T-helper 1 cell (primary cell): ENCODE data around the gene PYGO2.
"Not testable (repeated sequence)": the region's sequence is repeated elsewhere in the genome, so short reads cannot be mapped to it uniquely, and the experiment has no call there.

Experiments
- DNase-seq, 5 donors: peaks; one replicate each; pipeline ENCODE4 v3.0.0-alpha.2; 2012 to 2020

The PYGO2 gene

DNA sequence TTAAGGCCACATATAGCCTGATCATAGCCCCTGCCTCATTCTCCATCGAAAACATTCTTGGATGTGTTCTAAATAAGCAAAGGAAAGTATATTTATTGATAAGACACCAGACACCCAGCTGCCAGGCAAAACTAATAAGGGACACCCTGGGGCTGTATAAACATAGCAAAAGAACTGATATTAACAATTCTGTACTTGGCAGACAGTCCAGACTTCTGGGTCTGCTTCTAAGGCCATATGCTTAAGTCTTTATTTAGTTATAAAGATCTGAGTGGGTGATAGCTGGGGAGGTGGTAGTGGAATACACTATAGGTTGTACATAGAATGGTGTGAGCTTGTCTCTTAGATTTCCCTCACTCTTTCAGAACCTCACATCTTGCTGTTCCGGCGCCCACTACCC is 16.8 kb upstream of the PYGO2 start:
- no peak for DNase-seq

DNA sequence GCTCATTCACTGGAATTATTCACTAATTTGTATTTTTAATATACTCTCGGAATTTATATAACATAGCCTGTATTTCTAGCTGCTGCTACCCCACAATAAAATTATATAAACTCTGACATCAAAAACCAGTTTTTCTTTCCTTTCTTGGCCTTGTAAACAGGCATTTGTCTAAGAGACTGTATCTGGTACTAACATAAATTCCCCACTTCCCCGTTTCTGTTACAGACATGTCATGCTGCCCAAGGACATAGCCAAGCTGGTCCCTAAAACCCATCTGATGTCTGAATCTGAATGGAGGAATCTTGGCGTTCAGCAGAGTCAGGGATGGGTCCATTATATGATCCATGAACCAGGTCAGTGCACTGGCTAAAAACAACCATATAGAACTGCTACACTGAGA is 16.2 kb upstream of the PYGO2 start:
- DNase-seq = not testable (repeated sequence)

DNA sequence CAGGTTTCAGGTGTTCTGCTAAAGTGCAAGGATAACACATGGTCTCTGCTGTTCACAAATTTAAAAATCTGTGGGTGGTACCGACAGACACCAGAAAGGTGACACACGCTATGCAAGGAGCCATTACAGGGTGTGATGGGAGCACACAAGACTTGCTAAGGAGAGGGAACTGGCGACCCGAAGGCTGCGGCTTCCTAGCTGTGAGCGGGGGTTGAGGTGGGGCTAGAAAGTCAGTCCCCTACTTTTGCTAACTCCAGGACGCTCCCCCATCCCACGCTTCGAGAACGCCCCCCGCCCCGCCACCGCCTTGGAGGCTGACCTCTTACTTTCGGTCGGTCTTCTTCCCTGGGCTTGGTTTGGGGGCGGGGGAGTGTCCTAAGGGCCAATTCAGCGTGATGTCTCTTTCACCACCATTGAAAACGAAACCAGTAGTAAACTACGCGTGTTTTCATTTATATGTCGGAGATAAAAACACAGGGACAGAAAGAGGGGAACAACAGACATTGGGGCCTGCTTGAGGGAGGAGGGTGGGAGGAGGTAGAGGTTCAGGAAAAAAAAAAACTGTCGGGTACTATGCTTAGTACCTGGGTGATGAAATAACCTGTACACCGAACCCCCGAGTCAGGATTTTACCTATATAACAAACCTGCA is 14.0 kb upstream of the PYGO2 start:
- peak in 4 of 5 donors; percentile 27 to 58 (median 34) for DNase-seq

DNA sequence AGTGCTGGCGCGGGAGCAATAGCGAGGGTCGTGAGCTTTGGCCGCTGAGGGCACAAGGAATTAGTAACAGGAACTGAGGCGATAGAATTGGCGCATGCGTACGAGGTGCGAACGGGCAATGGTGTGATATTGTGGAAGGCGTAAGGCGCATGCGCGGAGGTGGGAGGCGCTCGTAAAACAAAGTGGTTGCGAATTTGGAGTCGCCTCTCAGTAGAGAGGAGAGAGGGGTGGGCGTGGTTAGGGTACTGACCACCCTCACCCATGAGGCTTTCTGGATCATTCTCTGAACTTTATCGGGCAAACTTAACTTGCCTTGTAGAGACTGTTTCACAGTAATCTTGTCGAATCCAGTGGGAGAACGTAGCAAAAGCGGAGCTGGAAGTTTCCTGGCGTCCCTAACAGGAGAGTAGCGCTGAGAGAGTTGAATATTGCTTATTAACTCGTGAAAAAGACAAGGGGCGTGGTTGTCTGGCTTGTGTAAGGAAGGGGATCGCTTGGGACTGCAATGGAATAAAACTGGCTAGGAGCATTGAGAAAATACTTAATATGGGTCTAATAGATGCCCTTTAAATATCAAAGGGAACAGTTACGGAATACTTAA is 13.3 kb upstream of the PYGO2 start:
- DNase-seq = peak; percentile 89 to 96 (median 91)

DNA sequence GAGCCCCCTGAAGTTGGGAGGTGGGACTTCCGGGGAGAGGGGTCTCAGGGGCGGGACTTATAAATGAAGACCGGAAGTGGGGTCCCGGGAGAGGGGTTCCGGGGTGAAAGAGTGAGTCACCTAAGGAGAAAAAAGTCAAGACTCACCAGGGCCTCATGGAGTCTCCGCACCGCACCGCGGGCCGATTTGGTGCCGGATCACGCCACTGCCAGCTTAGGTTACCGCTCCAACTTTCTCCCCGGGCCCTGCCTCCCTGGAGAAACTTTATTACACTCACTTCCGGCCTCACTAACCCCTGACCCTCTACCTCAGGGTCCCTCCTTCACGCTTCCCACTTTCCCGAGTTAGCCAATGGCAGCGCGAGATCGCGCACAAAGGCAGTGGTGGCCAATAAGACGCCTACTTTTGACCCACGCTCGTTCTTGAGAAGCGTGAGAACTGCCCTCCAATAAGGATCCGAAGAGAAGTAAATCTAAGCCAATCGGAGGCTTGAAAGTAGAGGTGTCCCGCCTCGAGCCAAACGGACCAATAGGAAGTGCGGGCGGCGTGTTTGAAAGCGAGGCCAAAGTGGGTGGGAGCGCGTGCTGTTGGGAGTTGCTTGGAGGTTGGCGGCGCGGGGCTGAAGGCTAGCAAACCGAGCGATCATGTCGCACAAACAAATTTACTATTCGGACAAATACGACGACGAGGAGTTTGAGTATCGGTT is 12.7 kb upstream of the PYGO2 start, which contains the start of gene CKS1B:
CKS1B (plus strand) TSS at position 580 of the 706 bp plus-strand sequence; CDS start at position 645, 65 bp downstream.
- peak; percentile 91 to 100 (median 95) for DNase-seq

DNA sequence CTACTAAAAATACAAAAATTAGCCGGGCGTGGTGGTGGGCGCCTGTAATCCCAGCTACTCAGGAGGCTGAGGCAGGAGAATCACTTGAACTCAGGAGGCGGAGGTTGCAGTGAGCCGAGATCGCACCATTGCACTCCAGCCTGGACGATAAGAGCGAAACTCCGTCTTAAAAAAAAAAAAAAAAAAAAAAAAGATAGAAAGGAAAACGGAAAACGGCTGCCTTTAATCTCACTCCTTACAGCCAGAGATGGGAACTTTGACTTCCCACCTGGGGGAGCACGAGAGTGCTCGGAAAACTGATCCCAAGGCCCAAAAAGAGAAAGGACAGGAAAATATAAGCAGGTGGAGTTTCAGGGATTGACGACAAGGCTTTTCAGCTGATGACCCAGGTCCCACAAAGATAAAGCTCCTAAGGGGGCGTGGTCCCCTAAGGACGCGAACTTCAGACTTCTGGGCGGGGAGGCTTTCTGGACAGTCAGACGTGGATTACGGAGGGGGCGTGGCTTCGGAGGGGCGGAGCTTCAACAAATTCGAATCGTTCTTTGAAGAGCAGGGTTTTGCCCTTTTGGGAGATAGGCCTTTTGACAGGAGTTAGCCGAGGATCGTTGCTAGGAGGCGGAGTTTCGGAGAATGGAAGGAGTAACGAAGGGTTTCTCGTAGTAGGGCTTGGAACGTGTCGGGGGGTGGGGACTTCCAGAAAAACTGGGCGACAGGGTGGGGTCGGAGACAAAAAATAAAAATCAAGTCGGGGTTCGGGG is 11.9 kb upstream of the PYGO2 start:
- peak; percentile 81 to 94 (median 91) for DNase-seq

DNA sequence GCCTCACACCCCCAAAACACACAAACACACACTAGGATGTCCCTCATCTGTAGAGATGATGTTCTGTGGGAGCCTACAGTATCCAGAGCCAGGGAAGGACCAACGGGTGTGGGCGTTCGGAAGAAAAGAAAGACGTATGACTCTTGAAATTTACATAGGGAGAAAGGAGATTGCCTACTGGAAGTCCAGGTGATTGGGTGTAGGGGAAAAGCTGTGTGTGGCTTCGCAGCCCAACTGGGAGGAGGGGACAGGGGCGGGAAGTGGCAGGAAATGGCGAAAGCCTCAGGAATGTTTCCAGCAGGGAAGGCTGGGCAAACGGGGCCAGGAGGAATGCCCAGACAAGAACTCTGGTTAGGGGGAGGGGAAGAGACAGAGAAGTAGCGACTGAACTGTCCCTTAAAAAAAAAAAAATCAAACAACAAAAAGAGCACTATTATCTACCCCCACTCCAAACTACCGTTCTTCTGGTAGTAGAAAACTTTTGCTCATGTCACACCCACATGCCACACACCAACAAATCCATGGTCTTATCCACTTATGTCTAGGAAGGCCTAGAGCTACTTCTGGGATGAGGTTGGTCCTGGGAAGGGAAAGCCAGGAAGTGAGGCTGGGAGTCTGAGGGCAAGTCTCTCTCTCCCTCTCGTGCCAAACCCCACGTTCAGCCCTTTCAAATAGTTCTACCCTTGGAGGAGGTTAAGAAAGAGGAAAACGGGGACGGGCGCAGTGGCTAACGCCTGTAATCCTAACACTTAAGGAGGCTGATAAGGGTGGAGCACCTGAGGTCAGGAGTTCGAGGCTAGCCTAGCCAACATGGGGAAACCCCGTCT is 11.1 kb upstream of the PYGO2 start:
- no peak for DNase-seq

DNA sequence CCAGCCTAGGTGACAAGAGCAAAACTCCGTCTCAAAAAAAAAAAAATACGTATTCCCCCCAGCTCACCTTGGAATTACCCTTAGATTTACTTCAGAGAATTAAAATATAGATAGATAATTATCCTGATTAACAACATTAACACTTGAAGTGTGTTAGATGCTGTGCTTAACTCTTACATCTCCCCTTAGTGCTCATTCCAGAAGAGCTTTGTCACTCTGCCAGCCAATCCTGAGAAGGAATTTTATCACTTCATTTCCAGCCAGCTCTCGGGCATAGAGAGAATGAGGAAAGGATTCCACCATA is 10.6 kb upstream of the PYGO2 start:
- no peak for DNase-seq

DNA sequence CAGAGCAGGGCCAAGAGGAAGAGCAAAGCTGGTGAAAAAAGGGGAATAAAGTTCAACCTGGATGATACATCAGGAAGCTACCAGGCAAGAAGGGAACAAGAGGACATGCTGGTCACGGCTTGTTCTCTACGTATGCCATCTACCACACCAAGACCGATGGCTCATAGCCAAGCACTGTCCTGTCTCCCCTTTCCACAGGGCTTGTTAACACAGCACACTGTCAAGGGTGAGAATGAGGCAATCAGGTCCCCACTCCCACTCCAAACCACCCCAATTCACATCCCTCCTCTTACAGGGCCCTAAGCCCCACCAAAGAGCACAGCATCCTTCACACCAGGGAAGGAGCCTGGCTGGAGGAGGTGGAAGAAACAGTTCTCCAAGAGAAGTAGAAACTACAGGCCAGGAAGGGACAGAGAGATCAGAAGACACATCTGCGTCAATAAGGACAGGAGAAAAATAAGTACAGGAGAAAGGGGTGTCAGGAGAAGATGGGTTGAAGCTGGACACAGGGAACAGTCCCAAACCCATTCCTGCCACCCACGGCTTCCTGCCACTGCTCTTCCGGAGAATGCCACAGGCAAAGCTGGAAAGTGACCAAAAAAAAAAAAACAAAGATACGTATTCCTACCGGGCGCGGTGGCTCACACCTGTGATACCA is 9.9 kb upstream of the PYGO2 start:
- DNase-seq = no peak

DNA sequence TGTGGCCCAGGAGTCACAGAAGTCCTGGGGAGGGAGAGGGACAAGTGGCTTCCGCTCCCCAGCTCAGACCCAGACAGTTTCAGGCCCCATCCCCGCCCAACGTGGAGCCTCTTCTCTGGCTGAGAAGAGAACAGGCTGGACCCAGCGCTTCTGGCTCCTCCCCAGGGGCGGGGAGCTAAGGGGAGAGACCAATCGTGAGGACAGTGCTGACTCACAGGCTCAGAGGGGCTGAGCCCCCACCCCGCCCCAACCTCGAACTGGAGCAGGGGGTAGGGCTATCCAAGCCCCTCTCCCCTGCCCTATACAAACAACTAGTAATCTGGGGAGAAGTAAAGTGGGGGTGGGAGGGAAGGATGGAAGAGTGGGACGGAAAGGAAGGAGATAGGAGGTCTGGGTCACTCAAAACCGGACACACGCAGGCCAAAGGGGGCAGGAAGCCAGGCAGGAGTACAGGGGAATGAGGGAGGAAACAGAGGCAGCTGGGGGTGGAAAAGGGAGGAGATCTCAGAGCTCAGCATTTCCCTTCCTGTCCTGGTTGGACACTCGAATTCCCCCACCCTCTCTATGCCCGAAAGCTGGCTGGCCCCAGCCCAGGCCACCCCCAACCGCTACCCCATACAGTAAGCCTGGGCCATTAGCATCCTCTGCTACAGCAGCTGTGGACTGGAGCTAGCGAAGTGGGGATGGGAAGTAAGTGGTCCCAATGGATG is 9.2 kb upstream of the PYGO2 start, which contains the start of gene SHC1:
SHC1 (minus strand) TSS at position 117 of the 710 bp plus-strand sequence. CDS start 221 bp downstream, outside the sequence.
- peak in 1 of 5 donors; percentile 39 for DNase-seq

DNA sequence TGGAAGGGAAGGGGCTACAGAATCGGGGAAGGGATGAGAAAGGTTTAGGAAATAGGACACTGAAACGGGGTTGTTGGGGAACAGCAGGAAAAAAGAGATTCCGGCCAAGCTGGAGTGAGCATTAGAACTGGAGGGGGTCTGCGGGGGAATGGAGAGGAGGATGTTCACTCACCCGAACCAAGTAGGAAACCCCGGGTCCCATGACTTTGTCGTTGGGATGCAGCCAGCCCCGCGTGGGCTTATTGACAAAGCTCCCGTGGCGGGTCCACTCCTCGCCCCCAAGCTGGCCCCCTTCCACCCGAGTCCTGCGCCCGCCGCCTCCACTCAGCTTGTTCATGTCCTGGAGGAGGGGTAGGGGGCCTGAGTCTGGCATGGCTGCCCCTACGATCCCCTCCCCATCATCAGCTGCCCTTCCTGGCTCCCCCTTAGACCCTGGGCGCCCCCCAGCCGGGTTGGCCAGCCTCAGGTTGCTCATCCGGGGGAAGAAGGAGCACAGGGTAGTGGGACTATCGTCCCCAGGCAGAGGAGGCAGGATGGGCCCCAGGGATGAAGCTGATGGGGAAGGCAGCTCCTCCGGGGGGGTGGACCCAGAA is 8.4 kb upstream of the PYGO2 start:
- DNase-seq = no peak

DNA sequence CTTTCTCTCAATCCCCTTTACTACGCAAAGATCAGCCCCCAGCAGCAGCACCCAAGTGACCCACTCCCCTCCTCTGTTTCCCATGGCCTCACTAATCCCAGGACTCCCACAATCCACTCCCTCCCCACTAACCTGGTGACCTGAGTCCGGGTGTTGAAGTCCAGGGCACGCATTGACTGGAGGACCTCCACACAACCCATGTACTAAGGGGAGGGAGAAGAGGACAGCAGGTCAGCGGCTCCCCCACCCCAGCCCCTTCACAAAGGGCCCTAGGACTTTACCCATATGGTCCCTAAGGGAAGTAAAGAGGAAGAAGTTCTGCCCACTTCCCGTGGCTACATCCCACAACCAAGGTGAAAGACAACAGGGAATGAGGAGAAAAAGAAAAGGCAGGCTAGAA is 7.7 kb upstream of the PYGO2 start:
- no peak for DNase-seq

DNA sequence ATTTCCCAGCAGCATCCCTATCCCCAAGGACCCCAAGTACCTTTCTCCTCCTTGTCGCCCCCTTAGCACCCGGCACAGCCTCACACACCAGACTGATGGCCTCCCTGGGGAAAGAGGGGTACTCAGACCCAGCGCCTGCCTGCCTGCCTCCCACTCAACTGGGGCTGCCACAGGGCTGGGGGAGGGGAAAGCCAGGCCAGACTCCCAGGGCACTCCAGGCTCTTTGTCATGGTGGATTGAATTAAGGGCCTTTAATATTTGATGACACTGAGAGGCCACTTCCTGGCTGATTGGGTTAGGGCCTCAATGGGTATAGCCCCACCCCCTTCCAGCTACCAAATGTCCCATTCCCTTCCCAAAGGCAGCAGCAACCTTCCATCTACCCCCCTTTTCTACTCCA is 7.1 kb upstream of the PYGO2 start:
- DNase-seq = no peak

DNA sequence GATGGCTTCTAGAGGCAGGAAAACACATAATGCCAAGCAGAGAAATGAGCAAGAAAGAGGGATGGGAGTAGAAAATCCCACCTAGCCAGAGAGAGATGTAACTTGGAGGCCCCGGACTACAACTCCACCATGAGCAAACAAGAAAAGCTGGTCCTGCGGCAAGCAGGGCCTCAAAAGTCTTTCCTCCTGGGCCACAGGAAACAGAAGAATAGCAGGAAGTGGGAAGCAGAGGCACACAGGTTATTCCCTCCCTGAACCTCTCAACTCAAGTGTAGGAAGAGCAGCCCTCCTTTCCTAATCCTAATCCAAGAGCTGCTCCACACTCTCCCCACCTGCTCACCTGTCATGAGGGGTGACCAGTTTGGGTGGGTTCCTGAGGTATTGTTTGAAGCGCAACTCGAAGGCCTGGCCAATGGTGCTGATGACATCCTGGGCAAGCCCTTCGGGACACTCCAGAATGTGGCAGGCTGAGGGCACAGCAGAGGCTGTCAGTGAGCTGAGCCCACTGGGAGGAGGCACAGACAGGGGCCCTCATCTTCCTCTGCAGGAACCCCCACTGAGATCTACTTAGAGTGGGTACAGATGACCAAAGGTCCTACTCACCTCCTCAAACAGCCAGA is 5.9 kb upstream of the PYGO2 start:
- no peak for DNase-seq

DNA sequence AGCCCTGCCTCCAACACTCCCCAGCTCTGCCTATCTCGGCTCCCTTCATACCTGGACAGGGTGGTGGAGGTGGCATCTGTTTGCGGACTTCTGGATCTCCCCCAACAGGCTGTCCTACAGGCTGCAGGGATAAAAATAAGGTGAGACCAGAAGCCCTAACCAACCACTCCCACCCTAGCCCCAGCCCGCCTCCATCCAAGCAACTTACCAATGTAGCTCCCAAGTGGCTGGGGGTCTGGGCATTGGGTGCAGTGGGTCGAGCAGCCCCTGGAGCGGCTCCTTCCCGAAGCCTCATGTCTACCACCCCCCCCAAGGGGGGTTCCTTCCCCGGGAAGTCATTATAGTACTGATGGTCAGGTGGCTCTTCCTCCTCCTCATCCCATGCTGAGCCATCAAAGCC is 4.5 kb upstream of the PYGO2 start:
- DNase-seq = no peak

DNA sequence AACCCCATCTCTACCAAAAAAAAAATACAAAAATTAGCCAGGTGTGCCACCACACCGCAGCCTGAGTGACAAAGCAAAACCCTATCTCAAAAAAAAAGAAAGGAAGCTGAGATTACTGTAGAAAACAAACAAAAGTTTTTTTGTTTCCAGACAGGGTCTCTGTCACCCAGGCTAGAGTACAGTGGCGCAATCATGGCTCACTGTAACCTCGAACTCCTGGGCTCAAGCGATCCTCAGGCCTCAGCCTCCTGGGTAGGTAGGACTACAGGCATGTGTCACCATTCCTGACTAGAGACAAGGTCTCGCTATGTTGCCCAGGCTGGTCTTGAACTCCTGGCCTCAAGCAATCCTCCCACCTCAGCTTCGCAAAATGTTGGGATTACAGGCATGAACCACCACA is 2.8 kb upstream of the PYGO2 start:
- DNase-seq = no peak

DNA sequence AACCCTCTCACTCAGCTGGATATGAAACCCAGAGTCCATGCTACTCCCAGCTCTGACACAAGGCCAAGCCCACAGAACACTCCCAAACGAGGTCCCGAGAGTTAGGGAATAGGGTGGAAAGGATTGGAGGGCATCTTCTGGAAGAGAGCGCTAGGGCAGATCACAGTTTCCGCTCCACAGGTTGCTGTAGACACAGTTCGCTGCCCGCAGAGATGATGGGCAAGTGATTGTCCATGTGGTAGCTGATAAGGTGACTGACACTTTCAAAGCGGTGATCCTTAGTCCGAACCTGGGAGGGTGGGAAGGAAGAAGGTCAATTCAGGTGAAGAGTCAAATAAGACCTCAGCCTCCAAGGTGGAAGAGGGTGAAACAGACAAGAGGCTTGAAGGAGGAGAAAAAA is 2.1 kb upstream of the PYGO2 start:
- no peak for DNase-seq

DNA sequence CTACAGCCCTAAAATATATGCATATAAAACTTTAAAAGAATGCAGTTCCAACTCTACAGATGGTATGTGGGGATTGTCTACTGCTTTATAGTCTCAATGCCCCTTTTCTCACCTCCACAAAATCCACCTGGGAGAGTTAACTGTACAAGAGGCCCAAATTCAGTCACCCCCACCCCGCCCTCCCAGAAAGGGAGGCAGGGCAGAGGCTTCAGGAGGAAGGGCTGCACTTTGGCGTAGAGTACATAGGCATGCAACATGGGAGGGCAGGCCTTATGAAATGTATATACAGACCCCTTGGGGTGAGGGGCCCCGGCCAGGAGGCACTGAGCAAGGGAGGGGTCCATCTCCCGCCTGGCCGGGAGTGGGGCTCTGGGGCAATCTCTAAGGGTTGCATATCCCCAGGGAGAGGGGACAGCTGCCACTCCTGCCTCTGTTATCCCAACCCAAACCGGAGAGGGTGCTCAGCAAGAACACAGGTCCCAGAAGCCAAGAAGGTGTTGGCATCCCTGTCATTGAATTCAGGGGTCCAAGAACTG is 1.3 kb upstream of the PYGO2 start:
- DNase-seq = no peak

DNA sequence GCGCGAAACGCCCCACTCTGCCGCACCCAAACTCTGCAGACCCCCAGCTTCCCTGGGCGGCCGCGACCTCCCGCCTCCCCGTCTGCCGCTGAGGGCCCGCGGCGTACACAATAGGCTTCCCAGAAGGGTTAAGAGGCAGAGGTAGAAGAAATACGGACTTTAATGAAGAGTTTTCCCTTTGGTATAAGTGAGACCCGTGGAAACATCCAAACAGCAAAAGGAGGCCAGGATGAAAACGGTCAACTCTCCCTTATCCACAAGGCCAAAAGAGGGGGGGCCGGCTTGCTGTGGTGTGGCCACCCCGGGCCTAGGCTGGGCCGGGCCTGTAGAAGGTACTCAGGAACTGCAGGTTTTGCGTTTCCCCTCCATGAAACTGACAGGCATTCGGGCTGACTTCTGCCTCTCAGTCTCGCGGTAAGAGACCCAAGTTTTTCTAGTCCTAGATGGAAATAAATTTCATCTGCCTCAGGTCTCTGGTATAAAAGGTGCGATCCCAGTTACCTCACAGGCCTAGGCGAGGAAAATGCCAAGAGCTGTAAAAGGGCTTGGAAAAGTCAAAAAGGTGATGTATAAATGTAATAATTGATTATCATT is 671 bp upstream of the PYGO2 start:
- DNase-seq = no peak
